COR-L47 (cell line): ENCODE measurements around the gene BOD1.
"Not testable (repeated sequence)": the region's sequence is repeated elsewhere in the genome, so short reads cannot be mapped to it uniquely, and the experiment has no call there.

Experiments
- DNase-seq: peaks from one replicate; lab custom pipeline; 2025; lab: John Stamatoyannopoulos, UW

BOD1 gene

GRCh38 chr5:173615884-173616576 is 420 bp downstream of the BOD1 start:
- DNase-seq, result peak; percentile 79

DNA sequence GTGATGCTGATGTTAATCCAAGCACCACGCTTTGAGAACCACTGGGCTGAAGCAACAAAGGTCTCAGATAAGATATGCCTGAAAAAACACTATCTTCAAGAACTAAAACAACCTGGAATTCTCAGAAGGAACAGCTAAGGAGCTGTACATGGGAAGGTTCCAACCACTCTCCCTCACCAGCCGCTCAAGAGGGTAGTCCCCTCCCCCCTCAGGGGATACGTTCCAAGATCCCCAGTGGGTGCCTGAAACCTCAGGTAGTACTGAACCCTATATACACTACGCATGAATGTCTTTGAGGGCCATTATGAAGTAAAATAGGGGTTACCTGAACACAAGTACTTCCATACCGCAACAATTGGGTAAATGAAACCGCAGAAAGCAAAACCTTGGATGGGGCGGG is 1.9 kb downstream of the BOD1 start:
- DNase-seq, result no peak

DNA sequence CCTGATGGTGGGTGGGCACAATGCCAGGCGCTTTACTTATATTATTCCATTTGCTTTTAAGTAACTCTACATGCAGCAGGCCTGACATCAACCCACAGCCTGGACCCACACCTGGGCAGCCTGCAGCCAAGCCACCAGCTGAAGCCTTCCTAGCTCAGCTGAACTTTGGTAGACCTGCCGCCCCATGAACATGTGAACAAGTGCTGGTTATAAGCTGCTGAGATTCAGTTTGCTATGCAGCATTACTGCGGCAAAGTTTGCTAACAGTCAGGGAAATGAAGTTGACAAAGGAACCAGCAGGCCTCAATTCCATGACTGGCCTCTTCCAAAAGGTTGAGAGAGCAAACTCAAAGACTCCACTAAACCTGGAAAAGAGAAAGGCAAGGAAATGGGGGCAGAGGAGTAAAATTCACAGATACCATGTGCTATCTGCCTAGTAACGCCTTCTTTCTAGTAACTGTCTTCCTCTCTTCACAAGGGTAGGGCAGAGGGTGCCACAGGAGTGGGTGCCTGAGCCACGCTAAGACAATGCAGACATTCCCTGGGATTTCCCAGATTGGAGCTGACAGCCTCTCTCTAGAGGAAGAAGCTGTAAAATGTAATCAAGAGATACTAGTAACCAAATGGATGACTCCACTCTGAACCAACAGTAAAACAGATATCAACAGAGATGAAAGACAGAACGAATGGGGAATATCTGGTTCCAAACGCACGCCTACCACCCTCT is 2.9 kb downstream of the BOD1 start:
- DNase-seq, result no peak

DNA sequence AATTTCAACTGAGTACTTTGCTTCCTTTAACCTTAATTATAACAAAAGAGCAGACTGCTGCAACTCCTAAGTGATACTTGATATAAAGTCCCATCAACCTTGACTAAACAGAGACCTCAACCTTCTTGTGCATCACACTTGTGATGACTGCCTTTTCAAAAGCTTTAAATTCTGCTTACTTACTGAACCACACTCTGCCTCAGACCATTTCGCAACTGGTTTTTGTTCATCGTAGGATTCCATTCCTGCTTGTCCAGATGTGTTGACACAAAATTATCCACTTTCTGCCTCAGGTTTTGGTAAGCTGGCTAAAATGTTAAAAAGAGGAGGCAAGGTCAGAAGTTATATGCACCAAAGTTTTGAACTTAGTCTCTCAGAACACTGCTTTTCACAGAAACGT is 3.5 kb downstream of the BOD1 start:
- no peak for DNase-seq

GRCh38 chr5:173611706-173612105 is 4.7 kb downstream of the BOD1 start:
- DNase-seq, result no peak

DNA sequence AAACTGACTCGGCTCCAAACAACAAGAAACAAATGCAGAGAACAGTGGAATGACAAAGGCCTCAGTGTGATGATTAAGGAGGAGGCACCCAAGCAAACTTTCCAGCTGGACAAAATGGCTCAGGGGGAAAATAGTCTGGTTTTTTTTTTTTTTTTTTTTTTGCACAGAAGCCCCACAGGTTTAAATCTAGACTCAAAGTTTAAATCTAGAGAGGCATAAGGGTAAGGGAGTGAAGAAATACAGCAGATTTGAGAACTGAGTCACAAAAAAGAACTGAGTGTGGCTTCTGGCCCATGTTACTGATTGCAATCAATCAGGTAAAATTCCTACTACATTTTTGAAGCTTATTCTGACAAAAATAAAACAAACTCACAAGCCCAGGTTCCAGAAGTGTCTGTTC is 12.3 kb downstream of the BOD1 start:
- no peak for DNase-seq

GRCh38 chr5:173602423-173602822 is 14.0 kb downstream of the BOD1 start:
- no peak for DNase-seq

DNA sequence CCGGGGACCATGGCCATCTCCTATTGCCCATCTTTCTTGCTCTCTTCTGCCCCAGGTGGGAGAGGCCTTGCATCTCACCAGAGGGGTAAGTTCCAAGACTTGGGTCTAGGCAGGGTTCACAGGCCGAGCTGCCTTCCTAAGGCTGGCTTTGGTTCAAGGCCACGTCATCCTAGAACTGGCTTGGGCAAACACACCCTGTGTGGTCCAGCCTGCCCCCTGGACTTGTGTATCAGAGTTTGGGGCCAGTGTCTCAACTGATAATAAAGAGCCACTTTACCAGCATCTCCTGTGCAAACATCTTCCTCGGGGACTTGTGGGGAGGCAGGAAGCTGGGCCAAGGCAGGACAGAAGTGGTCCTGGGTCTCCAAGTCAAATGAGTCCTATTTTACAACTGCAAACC is 17.8 kb downstream of the BOD1 start:
- DNase-seq, result no peak

DNA sequence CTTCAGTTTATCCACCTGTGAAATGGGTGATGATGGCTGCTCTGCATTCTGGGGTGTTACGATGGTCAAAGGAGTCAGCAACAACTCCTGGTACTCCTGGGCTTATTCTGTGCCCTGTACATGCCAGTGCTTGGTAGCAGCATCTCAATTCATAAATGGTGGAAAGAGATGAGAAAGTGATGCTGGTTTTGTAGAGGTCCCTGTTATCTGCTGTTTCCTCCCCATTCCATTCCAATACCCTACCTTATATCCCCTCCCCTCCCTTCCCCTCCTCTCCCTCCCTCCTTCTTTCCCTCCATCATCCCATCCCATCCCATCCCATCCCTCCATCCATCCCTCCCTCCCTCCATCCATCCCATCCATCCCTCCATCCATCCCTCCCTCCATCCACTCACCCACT is 19.1 kb downstream of the BOD1 start:
- no peak for DNase-seq

GRCh38 chr5:173595841-173596240 is 20.6 kb downstream of the BOD1 start:
- no peak for DNase-seq

GRCh38 chr5:173594061-173594460 is 22.4 kb downstream of the BOD1 start:
- DNase-seq, result no peak

DNA sequence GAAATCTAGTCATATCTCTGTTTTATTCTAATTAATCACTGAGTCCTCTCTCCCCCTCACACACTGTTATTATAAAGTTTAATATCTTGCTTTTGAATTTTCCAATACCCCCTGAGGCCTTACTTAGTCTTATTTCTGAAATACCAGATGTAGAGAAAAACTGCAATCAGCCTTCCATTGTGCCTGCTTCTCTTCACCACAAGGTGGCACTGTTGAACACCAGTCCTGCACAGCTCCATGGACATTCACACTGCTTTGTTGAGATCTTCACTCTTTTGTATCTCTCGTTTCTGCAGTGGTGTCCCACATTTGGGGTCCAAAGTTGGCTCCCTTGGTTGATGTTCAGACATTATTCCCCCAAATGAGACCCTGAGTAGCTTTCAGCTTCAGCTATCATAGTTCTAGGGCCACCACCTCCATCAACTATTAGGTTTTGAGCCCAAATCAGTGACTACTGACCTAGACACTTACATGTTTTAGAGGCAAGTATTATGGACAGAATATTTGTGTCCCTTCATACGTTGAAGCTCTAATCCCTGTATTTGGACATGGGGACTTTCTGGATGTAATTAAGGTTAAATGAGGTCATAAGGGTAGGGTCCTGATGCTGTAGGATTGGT is 24.3 kb downstream of the BOD1 start:
- no peak for DNase-seq

- no peak for DNase-seq
Observed at GRCh38 chr5:173591056-173591514, 25.4 kb downstream of the BOD1 start.

DNA sequence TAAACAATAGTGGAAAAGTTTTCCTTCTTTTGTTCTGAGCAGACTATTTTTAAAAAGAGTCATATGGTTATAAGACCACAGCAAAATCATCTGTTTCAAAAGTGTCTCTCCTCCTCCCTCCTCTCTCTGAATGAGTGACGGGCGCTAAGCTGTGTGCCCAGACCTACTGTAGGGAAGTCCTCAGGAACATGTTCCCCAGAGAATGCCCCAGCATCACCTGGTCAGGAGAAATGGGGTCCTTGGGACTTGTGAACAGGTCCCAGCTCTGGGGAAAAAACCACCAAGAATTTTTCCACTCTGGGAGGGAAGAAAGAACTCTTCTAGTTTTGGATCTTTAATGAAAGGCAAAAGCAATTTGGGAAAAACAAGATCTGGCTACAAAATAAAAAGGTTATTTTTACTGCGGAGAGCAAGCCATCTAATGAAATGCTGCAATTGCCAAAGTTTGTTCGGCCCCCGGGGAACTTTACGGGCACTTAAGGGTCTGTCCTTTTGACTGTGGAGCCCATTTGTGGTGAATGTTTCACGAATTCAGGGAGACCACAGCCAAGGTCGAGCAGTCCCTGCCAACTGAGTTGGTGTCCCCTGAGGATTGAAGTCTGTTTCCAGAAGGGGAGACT is 25.9 kb downstream of the BOD1 start:
- no peak for DNase-seq

DNA sequence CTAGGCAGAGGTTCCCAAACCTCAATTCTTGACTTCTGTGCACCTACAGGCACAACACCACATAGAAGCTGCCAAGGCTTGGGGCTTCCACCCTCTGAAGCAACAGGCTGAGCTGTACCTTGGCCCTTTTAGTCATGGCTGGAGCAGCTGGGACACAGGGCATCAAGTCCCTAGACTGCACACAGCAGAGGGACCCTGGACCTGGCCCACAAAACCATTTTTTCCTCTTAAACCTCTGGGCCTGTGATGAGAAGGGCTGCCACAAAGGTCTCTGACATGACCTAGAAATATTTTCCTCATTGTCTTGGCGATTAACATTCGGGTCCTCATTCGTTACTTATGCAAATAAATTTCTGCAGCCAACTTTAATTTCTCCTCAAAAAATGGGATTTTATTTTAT is 30.3 kb downstream of the BOD1 start:
- DNase-seq, result not testable (repeated sequence)

- no peak for DNase-seq
Observed at GRCh38 chr5:173583346-173583745, 33.1 kb downstream of the BOD1 start.

DNA sequence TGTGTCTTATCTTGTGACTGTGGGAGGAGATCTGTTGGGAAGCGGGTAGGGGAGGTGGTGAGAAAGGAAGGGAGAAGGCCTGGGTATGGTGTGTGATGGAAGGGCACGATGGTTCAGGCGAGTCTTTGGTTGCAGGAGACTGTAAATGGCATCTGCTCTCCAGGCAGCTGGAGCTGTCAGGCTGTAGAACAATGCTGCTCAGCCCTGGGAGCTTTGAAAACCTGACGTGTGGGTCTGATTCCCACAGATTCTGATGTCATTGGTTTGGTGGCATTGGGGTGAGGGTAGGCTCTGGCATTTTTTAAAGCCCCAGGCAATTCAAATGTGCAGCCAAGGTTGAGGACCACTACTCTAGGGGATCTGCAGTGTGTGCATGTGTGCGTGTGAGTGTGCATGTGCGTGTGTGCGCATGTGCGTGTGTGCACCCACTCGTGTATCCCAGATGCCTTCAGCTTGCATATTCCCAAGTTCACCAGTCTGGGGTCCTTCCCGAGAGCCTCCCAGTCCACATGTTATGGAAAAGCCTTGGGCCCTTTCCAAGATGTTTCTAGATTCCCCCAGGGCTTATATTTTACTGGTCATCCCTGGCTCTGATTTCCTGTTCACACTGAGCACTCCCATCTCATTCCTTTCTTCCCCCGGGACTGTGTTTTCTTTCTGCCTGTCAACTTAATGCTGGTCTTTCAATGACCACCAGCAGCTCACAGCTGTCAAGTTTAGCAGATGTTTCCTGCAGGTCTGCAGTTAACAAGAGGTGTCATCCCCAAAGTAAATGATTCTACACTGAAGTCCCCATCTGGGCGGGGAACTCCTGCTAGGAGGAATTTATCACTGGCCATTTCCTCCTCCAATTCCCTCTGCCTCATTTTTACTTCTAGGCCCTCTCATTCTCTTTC is 34.0 kb downstream of the BOD1 start:
- DNase-seq, result no peak

GRCh38 chr5:173581408-173582215 is 34.8 kb downstream of the BOD1 start:
- DNase-seq, result peak; percentile 32

DNA sequence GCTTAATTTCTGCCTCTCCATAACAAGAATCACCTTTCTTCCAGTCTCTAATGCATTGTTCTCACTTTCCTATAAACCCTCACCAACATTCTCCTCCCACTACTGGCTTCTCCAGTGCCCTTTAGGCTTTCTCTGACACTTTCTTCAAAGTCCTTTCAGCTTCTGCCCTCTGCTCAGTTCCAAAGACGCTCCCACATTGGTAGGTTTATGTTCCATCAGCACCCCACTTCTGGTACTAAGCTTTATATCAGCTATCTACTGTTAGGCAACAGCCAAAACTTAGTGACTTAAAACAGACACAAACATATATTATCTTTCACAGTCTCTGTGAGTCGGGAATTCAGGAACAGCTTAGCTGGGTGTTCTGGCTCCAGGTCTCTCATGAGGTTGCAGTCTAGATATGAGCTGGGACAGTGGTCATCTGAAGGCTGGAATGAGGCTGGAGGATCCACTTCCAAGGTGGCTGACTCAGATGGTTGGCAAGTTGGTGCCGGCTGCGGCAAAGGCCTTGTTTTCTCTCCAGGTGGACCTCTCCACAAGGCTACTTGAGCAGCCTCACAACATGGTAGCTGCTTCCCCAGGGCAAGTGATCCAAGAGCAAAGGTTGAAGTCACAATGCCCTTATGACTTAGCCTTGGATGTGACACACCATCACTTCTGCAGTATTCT is 37.4 kb downstream of the BOD1 start:
- no peak for DNase-seq

GRCh38 chr5:173577817-173578216 is 38.6 kb downstream of the BOD1 start:
- DNase-seq, result no peak
